NCI-H524 (cell line): ENCODE measurements around the gene MYO1D.
"Not testable (repeated sequence)": the region's sequence is repeated elsewhere in the genome, so short reads cannot be mapped to it uniquely, and the experiment has no call there.

Experiments used
- DNase-seq, 2 experiments: peaks; one replicate each; lab custom pipeline; 2025; lab: John Stamatoyannopoulos, UW

The MYO1D gene

GRCh38 chr17:32727681-32728080, 149.2 kb downstream of the MYO1D start:
- DNase-seq, result no peak

GRCh38 chr17:32725697-32726096, 151.2 kb downstream of the MYO1D start:
- no peak for DNase-seq

DNA sequence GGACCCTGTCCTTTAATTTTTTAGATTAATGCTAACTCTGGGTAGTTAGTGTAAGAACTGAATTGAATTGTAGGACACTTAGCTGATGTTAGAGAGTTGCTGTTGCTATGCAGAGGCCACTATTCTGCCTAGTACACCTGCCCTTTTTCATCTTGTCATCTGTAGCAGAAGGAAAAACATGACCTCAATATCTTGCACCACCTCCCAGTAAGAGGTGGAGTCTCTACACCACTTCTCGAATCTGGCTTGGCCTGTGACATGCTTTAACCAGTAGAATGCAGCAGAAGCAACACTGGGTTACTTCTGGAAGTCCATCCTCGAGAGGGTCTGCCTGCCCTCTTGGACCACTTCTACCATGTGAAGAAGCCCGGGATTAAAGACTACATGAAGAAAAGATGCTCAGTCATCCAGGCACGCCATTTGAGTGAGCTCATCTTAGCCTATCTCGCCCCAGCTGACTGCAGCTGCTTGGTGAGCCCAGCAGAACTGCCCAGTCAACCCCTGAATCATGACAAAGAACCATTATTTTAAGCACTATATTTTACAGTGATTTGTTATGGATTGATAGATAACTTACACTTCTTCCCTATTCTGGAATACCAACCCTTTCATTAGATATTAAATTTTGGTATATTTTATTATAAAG, 153.5 kb downstream of the MYO1D start:
- DNase-seq, result no peak

DNA sequence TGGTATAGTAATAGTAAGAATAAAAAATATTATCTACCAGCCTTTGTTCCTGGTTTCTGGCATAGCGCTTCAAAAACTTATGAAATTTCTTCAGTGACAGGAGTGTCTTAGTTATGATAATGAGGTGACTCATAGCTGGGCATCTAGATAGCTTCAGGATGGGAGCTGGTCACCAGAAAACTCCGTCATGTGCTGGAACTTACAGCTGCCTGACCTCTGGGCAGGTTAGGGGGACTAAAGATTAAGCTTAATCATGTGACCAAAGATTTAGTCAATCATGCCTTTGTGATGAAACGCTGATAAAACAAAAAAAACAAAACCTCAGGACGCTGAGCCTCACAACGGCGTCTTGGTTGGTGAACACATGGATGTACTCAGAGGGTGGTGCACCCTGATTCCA, 154.2 kb downstream of the MYO1D start:
- DNase-seq, result no peak

- no peak for DNase-seq
These were observed 156.3 kb downstream of the MYO1D start for GRCh38 chr17:32720671-32721070.

- no peak for DNase-seq
These were observed 157.2 kb downstream of the MYO1D start for GRCh38 chr17:32719689-32720088.

- not testable (repeated sequence) for DNase-seq
These were observed 162.0 kb downstream of the MYO1D start for GRCh38 chr17:32714922-32715321.

DNA sequence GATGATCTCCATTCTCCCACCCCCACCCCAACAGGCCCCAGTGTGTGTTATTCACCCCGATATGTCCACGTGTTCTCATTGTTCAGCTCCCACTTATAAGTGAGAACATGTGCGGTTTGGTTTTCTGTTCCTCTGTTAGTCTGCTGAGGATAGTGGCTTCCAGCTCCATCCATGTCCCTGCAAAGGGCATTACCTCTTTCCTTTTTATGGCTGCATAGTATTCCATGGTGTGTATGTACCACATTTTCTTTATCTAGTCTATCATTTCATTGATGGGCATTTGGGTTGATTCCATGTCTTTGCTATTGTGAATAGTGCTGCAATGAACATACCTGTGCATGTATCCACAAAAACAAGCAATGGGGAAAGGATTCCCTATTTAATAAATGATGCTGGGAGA, 162.7 kb downstream of the MYO1D start:
- not testable (repeated sequence) for DNase-seq

GRCh38 chr17:32713081-32713480, 163.8 kb downstream of the MYO1D start:
- no peak for DNase-seq

DNA sequence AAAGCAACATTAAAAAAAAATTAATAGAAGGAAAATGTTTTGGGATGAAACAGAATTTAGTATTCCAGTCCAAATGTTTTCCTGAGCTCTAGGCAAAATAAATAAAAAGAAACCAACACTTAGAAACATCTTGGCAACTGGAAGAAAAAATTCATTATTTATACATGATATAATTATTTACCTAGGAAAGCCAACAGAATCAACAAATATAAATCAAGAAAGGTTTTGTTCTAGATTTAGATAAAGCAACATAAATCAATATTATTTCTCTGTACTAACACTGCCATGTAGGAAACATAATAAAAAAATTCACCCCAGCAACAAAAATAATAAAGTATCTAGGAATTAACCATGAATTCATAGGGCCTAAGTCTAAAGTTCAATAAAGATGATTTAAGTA, 167.4 kb downstream of the MYO1D start:
- no peak for DNase-seq

- DNase-seq, result peak in 1 of 2 experiments; percentile 13
These were observed 175.1 kb downstream of the MYO1D start for GRCh38 chr17:32701871-32702270.

DNA sequence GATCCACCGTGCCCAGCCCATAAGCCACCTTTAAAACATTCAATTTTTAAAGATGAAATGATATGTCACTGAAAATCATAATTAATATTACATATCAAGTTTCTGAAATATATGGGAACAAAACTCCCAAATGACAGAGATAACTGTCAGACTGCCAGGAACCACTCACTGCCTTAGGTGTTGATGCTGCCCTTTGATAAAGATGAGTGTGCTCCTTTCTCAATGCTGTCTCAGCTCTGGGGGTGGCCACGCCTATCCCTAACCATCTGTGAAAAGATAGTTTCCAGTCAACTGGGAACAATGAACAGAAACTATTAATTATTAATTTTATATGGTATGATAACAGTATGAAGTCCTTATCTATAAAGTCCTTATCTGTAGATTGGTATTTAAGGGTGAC, 177.7 kb downstream of the MYO1D start:
- DNase-seq, result no peak

DNA sequence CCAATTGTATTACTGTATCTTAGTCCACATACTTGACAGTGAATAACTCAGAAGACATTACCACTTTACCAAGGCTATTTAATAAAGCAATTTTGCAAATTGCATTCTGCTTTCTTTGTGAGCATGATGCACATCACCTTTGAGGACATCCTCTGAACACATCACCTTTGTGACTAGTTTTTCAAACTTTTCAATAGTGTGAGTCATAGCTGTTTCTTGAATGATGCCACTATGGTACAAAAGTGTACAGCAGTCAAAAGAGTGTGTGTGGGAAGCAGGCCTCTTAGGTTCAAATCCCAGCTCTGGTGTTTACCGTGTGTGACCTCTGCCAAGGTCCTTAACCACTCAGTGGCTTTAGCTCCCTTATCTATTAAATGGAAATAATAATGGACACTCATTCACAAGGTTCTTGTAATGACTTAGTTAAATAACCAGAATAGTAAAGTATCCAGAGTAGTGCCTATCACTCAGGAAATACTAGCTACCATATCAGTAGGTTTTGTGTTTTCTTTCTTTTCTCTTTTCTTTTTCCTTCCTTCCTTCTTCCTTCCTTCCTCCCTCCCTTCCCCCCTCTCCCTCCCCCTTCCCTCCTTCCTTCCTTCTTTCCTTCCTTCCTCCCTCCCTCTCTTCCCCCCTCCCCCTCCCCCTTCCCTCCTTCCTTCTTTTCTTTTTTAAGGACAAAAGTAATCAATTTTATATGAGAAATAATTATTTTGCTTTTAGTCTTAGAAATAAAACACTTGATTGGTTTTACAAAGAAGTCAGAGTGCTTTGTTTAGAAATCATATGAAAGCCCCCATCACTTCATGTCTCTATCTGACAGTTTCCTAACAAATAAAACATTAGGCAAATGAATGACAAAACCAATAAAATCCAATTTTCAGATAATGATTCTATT, 178.9 kb downstream of the MYO1D start:
- DNase-seq, result no peak

DNA sequence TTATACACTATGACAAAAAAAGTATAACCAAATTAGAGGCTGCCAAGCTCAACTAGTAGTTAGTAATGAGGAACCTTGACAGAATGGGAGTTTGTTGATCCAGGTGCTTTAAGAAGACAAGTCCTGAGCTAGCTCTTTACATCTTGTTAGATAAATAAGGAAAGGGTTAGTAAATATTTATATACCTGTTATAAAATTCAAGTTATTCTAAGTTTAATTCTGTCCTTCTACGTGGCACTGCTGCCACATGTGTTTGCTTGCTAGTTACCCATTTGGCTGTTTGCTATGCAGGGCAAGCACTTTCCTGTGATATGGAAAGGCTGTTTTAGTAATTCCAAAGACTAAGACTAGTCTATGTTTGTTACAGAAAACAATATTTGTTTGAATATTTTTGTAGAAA, 180.5 kb downstream of the MYO1D start:
- no peak for DNase-seq

GRCh38 chr17:32695864-32696263, 181.1 kb downstream of the MYO1D start:
- DNase-seq, result no peak

- DNase-seq, result peak; percentile 92
These were observed 183.6 kb downstream of the MYO1D start for GRCh38 chr17:32693194-32693897.

- no peak for DNase-seq
These were observed 184.7 kb downstream of the MYO1D start for GRCh38 chr17:32692179-32692578.

DNA sequence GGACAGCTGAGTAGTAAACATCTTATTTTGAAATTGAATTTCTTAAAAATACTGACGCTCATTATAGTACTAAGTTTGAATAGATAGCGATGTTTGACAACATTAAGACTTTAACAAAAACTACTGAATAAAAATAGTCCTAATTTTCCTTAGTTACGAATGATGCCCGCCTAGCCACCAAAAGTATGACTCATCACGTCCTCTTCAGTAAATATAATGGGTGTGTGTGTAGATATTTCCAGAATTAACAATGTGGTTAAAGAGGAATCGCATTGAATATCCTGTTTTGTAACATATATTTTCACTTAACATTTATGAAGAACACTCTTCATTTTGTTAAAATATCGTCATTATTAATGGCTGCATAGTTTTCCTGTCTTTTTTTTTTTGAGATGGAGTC, 187.6 kb downstream of the MYO1D start:
- DNase-seq, result no peak

DNA sequence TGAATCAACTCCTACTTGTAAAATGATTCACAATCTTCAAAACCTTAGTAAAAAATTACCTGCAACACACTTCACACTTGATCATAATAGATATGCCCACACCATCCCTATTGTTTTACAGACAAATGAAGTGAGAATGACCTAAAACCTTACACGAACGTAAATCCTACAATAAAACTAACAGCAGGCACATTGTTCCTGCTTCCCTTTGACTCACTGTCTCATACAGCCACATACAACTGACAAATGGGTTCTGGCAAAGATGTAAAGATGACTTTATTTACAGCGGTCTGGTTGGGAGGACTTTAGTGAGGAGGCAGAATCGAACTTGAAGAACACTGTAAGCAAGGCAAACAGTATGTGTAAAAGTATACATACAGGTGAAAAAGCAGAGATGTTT, 188.7 kb downstream of the MYO1D start:
- no peak for DNase-seq

DNA sequence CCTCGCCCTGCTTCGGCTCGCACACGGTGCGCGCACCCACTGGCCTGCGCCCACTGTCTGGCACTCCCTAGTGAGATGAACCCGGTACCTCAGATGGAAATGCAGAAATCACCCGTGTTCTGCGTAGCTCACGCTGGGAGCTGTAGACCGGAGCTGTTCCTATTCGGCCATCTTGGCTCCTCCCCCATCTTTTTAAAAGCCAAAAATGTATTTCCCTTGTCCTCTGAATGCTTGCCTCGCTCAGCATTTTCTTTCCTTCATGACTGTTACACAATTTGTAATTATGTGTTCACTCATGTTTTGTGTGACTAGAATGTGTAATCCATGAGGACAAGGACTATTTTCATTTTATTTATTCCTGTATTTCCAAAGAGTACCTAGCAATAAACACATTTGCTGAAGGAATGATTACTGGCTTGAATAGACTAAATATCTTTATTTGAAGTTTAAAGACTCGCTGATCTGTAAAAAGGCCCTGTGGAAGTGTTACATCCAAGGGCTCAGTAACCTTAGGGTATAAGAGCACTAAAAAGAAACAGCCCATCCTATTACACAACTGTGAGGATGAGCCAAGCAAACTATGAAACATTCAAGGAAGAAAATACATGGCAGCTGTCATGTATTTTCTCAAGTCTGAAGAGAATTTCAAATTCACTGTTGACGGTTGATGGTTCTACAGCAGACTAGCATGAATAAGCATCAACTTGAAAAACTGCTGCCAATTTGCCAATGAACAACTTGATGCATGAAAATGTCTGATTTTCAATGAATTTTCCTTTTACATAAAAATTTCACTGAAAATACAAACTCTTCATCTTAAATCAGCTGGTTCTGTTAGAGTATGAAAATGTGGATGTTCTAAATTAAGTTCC, 192.6 kb downstream of the MYO1D start:
- no peak for DNase-seq

- DNase-seq, result no peak
These were observed 203.0 kb downstream of the MYO1D start for GRCh38 chr17:32673964-32674363.

GRCh38 chr17:32672711-32673110, 204.2 kb downstream of the MYO1D start:
- no peak for DNase-seq
